Measurements from ENCODE around the gene ABCD1.

Gene ABCD1

DNA sequence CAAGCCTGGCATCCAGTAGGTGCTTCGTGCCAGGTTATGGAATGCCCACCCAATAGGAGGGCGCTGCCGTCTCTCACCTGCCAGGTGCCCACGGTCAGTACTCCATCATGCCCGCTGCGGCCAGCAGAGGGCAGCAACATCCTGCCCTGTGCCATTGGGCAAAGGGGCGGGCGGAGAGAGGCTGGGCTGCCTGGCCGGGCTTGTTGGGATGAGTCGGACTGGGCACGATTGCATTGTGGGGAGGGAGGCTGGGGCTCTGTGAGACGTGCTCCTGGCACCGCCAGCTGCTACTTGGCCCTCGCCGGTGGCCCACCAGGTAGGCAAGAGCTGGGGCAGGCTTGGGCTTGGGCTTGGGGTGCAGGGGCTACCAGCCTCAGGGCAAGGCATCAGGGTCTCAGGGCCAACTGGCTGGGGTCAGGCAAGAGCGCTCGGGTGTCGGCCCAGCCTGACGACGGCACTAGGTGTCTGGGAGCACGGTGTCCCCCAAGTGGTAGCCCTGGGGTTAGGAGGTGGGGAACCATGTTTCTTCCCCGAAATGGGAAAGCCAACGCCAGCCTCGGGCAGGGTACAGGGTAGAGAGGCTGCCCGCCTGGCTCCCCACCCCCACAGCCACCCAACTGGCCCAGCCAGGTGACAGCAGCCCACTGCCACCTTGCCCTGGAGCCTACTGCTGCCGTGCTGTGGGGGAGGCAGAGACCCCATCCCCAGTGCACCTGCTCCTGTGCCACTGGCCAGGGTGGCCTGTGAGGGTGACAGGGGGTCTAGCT lies 39.5 kb downstream of the ABCD1 start, which contains the start of gene PLXNB3:
TSS of gene PLXNB3 (plus strand) at position 261 of the 767 bp plus-strand sequence. CDS start 1,287 bp downstream, outside the sequence.
- DNase-seq, result no peak

GRCh38 chrX:153764786-153765137 lies 40.1 kb downstream of the ABCD1 start:
- DNase-seq, result no peak

GRCh38 chrX:153765138-153766079 lies 40.8 kb downstream of the ABCD1 start:
- no peak for DNase-seq

- no peak for DNase-seq
Measured at GRCh38 chrX:153766098-153766817, 41.6 kb downstream of the ABCD1 start.

DNA sequence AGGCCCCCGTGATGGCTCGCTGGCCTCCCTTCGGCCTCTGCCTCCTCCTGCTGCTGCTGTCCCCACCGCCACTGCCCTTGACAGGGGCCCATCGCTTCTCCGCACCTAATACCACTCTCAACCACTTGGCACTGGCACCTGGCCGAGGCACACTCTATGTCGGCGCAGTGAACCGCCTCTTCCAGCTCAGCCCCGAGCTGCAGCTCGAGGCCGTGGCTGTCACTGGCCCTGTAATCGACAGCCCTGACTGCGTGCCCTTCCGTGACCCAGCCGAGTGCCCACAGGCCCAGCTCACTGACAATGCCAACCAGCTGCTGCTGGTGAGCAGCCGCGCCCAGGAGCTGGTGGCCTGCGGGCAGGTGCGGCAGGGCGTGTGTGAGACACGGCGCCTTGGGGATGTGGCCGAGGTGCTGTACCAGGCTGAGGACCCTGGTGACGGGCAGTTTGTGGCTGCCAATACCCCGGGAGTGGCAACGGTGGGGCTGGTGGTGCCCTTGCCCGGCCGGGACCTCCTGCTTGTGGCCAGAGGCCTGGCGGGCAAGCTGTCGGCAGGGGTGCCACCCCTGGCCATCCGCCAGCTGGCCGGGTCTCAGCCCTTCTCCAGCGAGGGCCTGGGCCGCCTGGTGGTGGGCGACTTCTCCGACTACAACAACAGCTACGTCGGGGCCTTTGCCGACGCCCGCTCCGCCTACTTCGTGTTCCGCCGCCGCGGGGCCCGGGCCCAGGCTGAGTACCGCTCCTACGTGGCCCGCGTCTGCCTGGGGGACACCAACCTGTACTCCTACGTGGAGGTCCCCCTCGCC lies 42.4 kb downstream of the ABCD1 start:
- DNase-seq, result no peak

GRCh38 chrX:153767674-153768055 lies 43.0 kb downstream of the ABCD1 start:
- DNase-seq, result no peak

DNA sequence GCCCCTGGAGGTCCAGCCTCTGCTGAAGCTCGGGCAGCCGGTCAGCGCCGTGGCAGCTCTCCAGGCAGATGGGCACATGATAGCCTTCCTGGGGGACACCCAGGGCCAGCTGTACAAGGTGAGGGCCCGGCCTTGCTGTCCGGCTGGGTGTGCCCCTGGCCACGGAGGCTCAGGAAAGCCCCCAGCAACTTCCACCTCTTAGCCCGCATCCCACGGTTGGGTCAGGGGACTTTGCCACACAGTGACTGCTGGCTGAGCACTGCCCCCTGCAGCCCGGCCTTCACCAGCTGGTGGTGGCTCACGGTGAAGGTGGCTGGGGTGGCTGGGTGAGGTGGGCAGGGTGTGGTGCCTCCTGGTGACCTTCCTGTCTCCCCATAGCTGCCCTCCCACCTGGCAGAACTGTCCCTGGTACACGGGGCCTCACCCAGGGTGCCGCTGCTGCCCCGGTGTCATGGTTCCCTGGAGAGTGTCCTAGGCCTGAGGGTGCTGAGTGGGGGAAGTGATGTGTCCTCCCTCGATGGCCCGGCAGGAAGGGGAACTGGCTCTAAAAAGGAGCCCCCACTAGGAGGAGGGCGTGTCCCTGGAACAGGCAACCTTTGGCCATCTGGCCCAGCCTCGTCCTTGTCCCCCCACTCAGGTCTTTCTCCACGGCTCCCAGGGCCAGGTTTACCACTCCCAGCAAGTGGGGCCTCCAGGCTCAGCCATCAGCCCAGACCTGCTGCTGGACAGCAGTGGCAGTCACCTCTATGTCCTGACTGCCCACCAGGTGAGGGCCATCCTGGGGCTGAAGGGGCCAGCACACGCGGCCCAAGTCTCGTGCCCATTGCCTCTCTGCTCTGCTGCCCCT lies 43.9 kb downstream of the ABCD1 start:
- DNase-seq, result no peak

DNA sequence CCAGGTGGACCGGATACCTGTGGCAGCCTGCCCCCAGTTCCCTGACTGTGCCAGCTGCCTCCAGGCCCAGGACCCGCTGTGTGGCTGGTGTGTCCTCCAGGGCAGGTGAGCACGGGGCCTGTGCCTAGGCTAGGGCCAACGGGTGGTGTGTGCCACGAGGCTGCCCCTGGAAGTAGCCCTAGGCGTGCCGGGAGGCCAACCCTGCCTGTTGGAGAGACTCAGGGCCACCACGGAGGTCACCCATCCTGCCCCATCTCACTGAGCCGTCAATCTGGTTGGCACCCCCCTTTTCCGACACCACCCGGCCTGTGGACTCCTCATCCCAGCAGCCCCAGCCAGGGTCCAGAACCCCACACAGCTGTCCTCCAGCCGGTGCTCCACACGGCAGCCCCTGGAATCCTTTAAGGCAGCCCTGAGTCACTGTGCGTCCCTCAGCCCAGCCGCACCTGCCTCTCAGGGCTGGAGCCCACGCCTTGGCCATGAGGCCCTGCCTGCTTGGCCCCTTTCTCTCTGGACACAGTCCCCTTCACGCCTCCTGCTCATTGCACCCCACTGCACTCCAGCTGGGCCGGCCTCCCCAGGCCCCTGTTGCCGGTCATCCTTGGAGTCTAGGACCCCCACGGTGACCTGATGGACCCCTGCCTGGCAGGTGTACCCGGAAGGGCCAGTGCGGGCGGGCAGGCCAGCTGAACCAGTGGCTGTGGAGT lies 44.7 kb downstream of the ABCD1 start:
- no peak for DNase-seq

DNA sequence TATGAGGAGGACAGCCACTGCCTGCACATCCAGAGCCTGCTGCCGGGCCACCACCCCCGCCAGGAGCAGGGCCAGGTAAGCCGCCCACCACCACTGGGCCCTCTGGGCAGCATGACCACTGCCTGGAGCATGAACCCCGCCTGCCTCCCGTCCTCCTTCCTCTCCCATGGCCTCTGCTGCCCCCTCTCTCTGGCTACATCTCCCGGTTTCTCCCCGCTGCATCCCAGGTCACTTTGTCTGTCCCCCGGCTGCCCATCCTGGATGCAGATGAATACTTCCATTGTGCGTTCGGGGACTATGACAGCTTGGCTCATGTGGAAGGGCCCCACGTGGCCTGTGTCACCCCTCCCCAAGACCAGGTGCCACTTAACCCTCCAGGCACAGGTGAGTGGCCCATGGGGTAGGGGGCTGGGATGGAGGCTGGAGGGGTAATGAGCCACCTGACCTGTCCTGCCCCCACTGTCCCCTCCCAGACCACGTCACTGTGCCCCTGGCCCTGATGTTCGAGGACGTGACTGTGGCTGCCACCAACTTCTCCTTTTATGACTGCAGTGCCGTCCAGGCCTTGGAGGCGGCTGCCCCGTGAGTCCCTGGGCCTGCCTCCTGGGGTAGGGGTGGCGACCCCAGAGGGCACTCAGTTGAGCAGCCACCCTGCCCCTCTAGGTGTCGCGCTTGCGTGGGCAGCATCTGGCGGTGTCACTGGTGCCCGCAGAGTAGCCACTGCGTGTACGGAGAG lies 45.4 kb downstream of the ABCD1 start:
- DNase-seq, result no peak

- DNase-seq, result no peak
Measured at GRCh38 chrX:153770601-153771414, 46.2 kb downstream of the ABCD1 start.

- no peak for DNase-seq
Measured at GRCh38 chrX:153771415-153772315, 47.0 kb downstream of the ABCD1 start.

GRCh38 chrX:153772316-153773217 lies 47.9 kb downstream of the ABCD1 start:
- DNase-seq, result no peak

DNA sequence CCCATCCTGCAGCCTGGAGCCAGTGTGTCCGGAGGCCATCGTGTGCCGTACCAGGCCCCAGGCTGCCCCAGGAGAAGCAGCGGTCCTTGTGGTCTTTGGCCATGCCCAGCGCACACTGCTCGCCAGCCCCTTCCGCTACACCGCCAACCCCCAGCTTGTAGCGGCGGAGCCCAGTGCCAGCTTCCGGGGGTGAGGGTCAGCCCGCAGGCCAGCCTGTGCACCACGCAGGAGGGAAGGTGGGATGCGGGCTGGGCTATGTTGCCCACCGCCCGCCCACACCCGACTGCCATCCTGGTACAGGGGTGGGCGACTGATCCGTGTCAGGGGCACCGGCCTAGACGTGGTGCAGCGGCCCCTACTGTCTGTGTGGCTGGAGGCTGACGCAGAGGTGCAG lies 48.6 kb downstream of the ABCD1 start:
- DNase-seq, result no peak

- DNase-seq, result no peak
Measured at GRCh38 chrX:153773741-153774575, 49.3 kb downstream of the ABCD1 start.

DNA sequence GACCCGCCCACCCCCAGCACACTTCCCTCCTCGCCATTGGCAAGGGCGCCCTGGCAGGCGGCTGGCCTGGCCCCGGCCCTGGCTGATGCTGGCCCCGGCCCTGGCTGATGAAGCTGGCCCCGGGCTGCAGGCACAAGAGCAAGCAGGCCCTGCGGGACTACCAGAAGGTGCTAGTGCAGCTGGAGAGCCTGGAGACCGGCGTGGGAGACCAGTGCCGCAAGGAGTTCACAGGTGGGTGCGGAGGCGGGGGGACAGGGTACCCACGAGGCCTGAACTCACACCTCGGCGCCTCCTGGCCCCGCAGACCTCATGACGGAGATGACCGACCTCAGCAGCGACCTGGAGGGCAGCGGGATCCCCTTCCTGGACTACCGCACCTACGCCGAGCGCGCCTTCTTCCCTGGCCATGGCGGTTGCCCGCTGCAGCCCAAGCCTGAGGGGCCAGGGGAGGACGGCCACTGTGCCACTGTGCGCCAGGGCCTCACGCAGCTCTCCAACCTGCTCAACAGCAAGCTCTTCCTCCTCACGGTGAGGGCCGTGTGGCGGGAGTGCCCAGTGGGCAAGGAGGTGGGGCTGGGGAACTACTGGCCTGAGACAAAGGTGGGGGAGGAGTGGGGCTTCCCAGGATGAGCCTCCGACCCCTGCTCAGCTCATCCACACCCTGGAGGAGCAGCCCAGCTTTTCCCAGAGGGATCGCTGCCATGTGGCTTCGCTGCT lies 50.1 kb downstream of the ABCD1 start:
- DNase-seq, result no peak
